Hematopoietic multipotent progenitor cell (in vitro differentiated cells): ENCODE data around the gene COPS7B. TPM values are rescaled to one million over a fixed set of nuclear protein-coding genes. Genes with fewer than 3 reads are reported as not detected.

Experiments
- small RNA-seq: library from RNA; depleted of rRNA; stranded (forward); fragments of <200 nt; gene quantifications from one replicate; pipeline ENCODE3, GENCODE V24; 2012
- total RNA-seq: library from RNA; depleted of rRNA; stranded (reverse); fragments of >200 nt; gene quantifications from one replicate; pipeline ENCODE4 v1.2.3, GENCODE V29; 2012

Gene COPS7B
- total RNA-seq, 1 donor, result 22.6 TPM

Small RNAs within 50 kb of the gene (small RNA-seq; reads per million reads assigned to genes)
- not detected for gene AC073476.4

Other genes starting within 250 kb of the COPS7B start
- not detected for gene TEX44, start 193.6 kb upstream of the COPS7B start, total RNA-seq
- 530 TPM for gene PTMA, start 77.9 kb upstream of the COPS7B start, total RNA-seq
- gene PDE6D, start 5.2 kb upstream of the COPS7B start, total RNA-seq, result 14.5 TPM
- 0.27 TPM for gene NPPC, start 140.0 kb downstream of the COPS7B start, total RNA-seq
- 39.0 TPM for gene DIS3L2, start 175.3 kb downstream of the COPS7B start, total RNA-seq